Measurements from ENCODE around the gene RAB37. TPM values are rescaled to one million over a fixed set of nuclear protein-coding genes. Genes with fewer than 3 reads are reported as not detected.
A peak's percentile ranks its signal among the peaks of the same experiment; 100 is the strongest.

RAB37 gene
- total and polyA plus RNA-seq, 2 of the 13 experiments (the other 11 are each of a cell fraction or from before 2014, with no cell fraction given) = 0.91 to 3.7 TPM

- TF ChIP-seq FOSL2 (CRISPR knock-in tag; IDR thresholded peaks at IDR 0.05) (peak; percentile 59), NONO (IDR thresholded peaks at IDR 0.05) (no peak), NONO (CRISPR knock-in tag; conservative IDR thresholded peaks at IDR 0.05) (no peak; the same call in none of the 2 replicates), TBX3 (IDR thresholded peaks at IDR 0.05; ENCODE audit: borderline replicate concordance) (no peak), ZNF33A (CRISPR knock-in tag; IDR thresholded peaks at IDR 0.05; ENCODE audit: borderline replicate concordance) (peak; percentile 39; the same call in 1 of the 2 replicates), ZNF800 (CRISPR knock-in tag; IDR thresholded peaks at IDR 0.05) (no peak; the same call in 1 of the 2 replicates), ZFY (CRISPR knock-in tag; IDR thresholded peaks at IDR 0.05) (peak; percentile 26; the same call in 1 of the 2 replicates), CHD2 (IDR thresholded peaks at IDR 0.05; ENCODE audit: low read depth, low read length) (no peak), FOXK2 (IDR thresholded peaks at IDR 0.05) (no peak), ZNF256 (CRISPR knock-in tag; conservative IDR thresholded peaks at IDR 0.05) (no peak), NFIC (IDR thresholded peaks at IDR 0.05; ENCODE audit: low read length) (0 out of 2 replicates have a peak, but pooled peaks have one; percentile 48), ZNF772 (CRISPR knock-in tag; IDR thresholded peaks at IDR 0.05) (peak; percentile 64; the same call in 1 of the 2 replicates), CREB1 (IDR thresholded peaks at IDR 0.05) (no peak), CREB1 (CRISPR knock-in tag; IDR thresholded peaks at IDR 0.05) (no peak), ZNF318 (CRISPR knock-in tag; IDR thresholded peaks at IDR 0.05) (no peak), ZNF354B (CRISPR knock-in tag; IDR thresholded peaks at IDR 0.05) (no peak), SIN3A (IDR thresholded peaks at IDR 0.05; ENCODE audit: borderline replicate concordance, low read depth, low read length) (no peak), TFDP2 (CRISPR knock-in tag; IDR thresholded peaks at IDR 0.05) (0 out of 2 replicates have a peak, but pooled peaks have one; percentile 37), ZNF180 (CRISPR knock-in tag; IDR thresholded peaks at IDR 0.05; ENCODE audit: borderline replicate concordance, low read depth) (no peak)
Measured at GRCh38 chr17:74770498-74771318, 33.7 kb downstream of the RAB37 start (continued).

Measured in HepG2 (cell line).